SK-N-SH (cell line): ENCODE results near the gene CPN2. TPM values are rescaled to one million over a fixed set of nuclear protein-coding genes. Genes with fewer than 3 reads are reported as not detected.

Experiments used
- CTCF ChIA-PET: fragments of 300-600, 350-600 bp; formaldehyde crosslinking; extraction: SDS; loops from one replicate; lab custom pipeline; 2021; lab: Yijun Ruan, JAX
- POLR2A ChIA-PET: fragments of 350-600 bp; sonication (Branson Sonifier 250); formaldehyde crosslinking; extraction: SDS; loops from one replicate; lab custom pipeline; 2020; ENCODE audit warnings: antibody characterized with exemption, inconsistent platforms; lab: Yijun Ruan, JAX
- DNase-seq: peaks from one replicate; pipeline ENCODE4 v3.0.0; 2012
- H2AFZ ChIP-seq: fragments of 200-600 bp; sonication (generic); 2 replicates; pipeline ENCODE4 v1.8.1; 2016; ENCODE audit warnings: antibody characterized with exemption, mild to moderate bottlenecking, low read depth
- H3F3A ChIP-seq: fragments of 200-600 bp; sonication (generic); replicated peaks from 2 replicates; pipeline ENCODE3; 2016; ENCODE audit warnings: antibody characterized with exemption, mild to moderate bottlenecking; ENCODE audit not compliant: insufficient read depth
- H3K27ac ChIP-seq, 2 experiments: fragments of 200-500 bp in 1 of 2; fragments of 200-600 bp in 1 of 2; sonication (Bioruptor generic) in 1 of 2; sonication (generic), shearing (Covaris generic) in 1 of 2; 2 replicates each; pipeline versions ENCODE4 v1.5.1 to v1.6.1; 2014 to 2016; ENCODE audit warnings: low read depth in 2 of 2, inconsistent platforms in 1 of 2, low read length in 1 of 2, mild to moderate bottlenecking in 1 of 2, mixed read lengths in 1 of 2
- H3K27me3 ChIP-seq: fragments of 200-600 bp; sonication (generic), shearing (Covaris generic); 2 replicates; pipeline ENCODE4 v1.6.1; 2016; ENCODE audit warnings: mixed run types; ENCODE audit not compliant: insufficient read depth
- H3K36me3 ChIP-seq, 2 experiments: fragments of 200-500 bp in 1 of 2; fragments of 200-600 bp in 1 of 2; sonication (Bioruptor generic) in 1 of 2; sonication (generic) in 1 of 2; replicated peaks in 1 of 2; 2 replicates each; pipeline versions ENCODE3 to v1.5.1; 2014 to 2016; ENCODE audit warnings: low read length in 1 of 2, mild to moderate bottlenecking in 1 of 2; ENCODE audit not compliant: insufficient read depth in 2 of 2, control insufficient read depth in 1 of 2
- H3K4me1 ChIP-seq, 2 experiments: fragments of 200-500 bp in 1 of 2; fragments of 200-600 bp in 1 of 2; sonication (Bioruptor generic) in 1 of 2; sonication (generic), shearing (Covaris generic) in 1 of 2; 2 replicates each; pipeline versions ENCODE4 v1.5.1 to v1.6.1; 2014 to 2016; ENCODE audit warnings: low read depth in 1 of 2, low read length in 1 of 2, mixed run types in 1 of 2; ENCODE audit not compliant: insufficient read depth in 2 of 2, control insufficient read depth in 1 of 2
- H3K4me2 ChIP-seq: fragments of 200-600 bp; sonication (generic), shearing (Covaris generic); 2 replicates; pipeline ENCODE4 v1.6.1; 2017; ENCODE audit warnings: mixed run types
- H3K4me3 ChIP-seq, 2 experiments: fragments of 200-500 bp in 1 of 2; fragments of 200-600 bp in 1 of 2; sonication (Bioruptor generic) in 1 of 2; sonication (generic), shearing (Covaris generic) in 1 of 2; 2 replicates each; pipeline versions ENCODE4 v1.5.1 to v1.8.1; 2014 to 2016; ENCODE audit warnings: low read depth in 2 of 2, inconsistent platforms in 1 of 2, low read length in 1 of 2, mild to moderate bottlenecking in 1 of 2, mixed read lengths in 1 of 2, moderate library complexity in 1 of 2
- H3K79me2 ChIP-seq: fragments of 200-600 bp; sonication (generic); 2 replicates; pipeline ENCODE4 v1.8.1; 2017; ENCODE audit warnings: mild to moderate bottlenecking; ENCODE audit not compliant: insufficient read depth
- H3K9ac ChIP-seq: fragments of 200-600 bp; sonication (generic); 2 replicates; pipeline ENCODE4 v1.6.1; 2017; ENCODE audit warnings: mixed run types
- H3K9me2 ChIP-seq: fragments of 200-600 bp; sonication (generic); 2 replicates; pipeline ENCODE4 v1.6.1; 2017; ENCODE audit warnings: mixed run types
- H3K9me3 ChIP-seq: fragments of 200-600 bp; sonication (generic); 2 replicates; pipeline ENCODE4 v1.6.1; 2017; ENCODE audit warnings: mixed run types, mild to moderate bottlenecking, moderate library complexity
- H4K20me1 ChIP-seq: fragments of 200-600 bp; sonication (generic); 2 replicates; pipeline ENCODE4 v1.6.1; 2017; ENCODE audit warnings: mild to moderate bottlenecking, mixed run types; ENCODE audit not compliant: insufficient read depth
- CHD2 ChIP-seq: fragments of 150-350 bp; IDR thresholded peaks from 2 replicates; pipeline ENCODE4 v1.6.1; 2018; ENCODE audit warnings: low read length; ENCODE audit not compliant: partially characterized antibody
- EZH2phosphoT487 ChIP-seq: fragments of 200-600 bp; sonication (generic); IDR thresholded peaks from 2 replicates; pipeline ENCODE4 v1.6.1; 2017; ENCODE audit warnings: low read depth, mixed run types, mild to moderate bottlenecking, antibody characterized with exemption, moderate library complexity, borderline replicate concordance
- FOXM1 ChIP-seq: IDR thresholded peaks from 2 replicates; pipeline ENCODE4 v1.4.0; 2012; ENCODE audit warnings: low read depth, mild to moderate bottlenecking
- GABPA ChIP-seq: IDR thresholded peaks from 2 replicates; pipeline ENCODE4 v1.4.0; 2012; ENCODE audit warnings: low read depth, mild to moderate bottlenecking
- GATA2 ChIP-seq: sonication (generic); formaldehyde crosslinking; IDR thresholded peaks from 2 replicates; pipeline ENCODE4 v1.5.0; 2020; ENCODE audit warnings: mild to moderate bottlenecking, missing genetic modification reagents
- NFIC ChIP-seq: IDR thresholded peaks from 2 replicates; pipeline ENCODE4 v1.4.0; 2012; ENCODE audit warnings: borderline replicate concordance
- NRF1 ChIP-seq: IDR thresholded peaks from 2 replicates; pipeline ENCODE4 v1.6.1; 2012; ENCODE audit warnings: low read depth, mild to moderate bottlenecking, low read length
- RCOR1 ChIP-seq: fragments of 150-350 bp; IDR thresholded peaks from 2 replicates; pipeline ENCODE4 v1.6.1; 2017; ENCODE audit warnings: antibody characterized with exemption, low read length
- RXRA ChIP-seq: IDR thresholded peaks from 2 replicates; pipeline ENCODE4 v1.4.0; 2012; ENCODE audit warnings: low read depth, mild to moderate bottlenecking, borderline replicate concordance
- TCF12 ChIP-seq: IDR thresholded peaks from 2 replicates; pipeline ENCODE4 v1.4.0; 2012
- WGBS: methylation state at CpG from one replicate; pipeline ENCODE4 v1.1.6; 2017; ENCODE audit warnings: low lambda C conversion rate; 5-methylcytosine and 5-hydroxymethylcytosine counted together
- polyA plus RNA-seq, 3 experiments: library from polyadenylated mRNA; depleted of rRNA; stranded (reverse); fragments of >200 nt; gene quantifications; 2 replicates each; pipeline ENCODE4 v1.2.3, GENCODE V29; 2012
- TF ChIP-seq, protein P1 (sequence below): IDR thresholded peaks from 2 replicates; pipeline ENCODE4 v1.4.0; 2012; ENCODE audit warnings: low read depth, borderline replicate concordance
- TF ChIP-seq, protein P2 (sequence below): IDR thresholded peaks from 2 replicates; pipeline ENCODE4 v1.6.1; 2012; ENCODE audit warnings: mild to moderate bottlenecking, low read depth, low read length, moderate library complexity

The CPN2 gene
- polyA plus RNA-seq, 1 of the 3 experiments (the other 2 are of a cell fraction) = not detected

DNA sequence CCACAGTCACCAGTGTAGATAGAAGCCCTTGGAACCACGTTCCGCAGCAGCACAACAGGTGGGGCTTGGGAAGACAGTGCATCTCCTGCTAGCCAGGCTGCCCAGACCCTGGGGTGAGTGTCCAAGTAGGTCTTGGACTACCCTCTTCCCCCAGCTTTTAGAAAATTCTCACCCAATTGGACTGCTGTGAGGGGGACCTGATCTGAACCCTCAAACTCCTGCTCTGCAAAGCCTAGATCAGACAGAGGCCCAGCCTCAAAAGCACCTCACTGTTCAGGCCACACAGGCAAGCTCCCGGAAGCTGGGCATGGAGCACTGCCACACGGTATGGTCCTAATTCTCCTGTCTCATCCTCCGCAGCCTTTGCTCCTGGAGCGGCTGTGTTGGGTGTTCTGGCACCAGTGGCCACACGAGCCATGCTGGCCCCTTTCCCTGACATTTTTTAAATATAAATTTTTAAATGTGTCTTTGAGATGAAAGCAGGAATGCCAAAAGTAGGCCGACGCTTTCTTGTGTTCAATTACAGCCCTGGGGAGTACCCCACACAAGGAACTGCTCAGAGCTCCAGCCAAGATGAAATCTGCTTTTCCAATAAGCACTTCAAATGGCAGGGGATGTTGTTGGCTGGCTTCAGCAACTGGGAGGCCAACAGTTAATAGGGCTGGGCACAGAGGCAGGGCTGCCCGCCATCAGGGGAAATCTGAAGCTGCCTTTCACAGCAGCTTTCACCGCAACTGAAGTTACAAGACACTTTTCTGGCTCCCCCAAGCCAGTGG lies 40.9 kb downstream of the CPN2 start:
- no peak overlapping the region for H2AFZ ChIP-seq
- WGBS = 91% methylated on average over 11 of the region's 11 CpGs
- H3K27ac ChIP-seq = no peak overlapping the region
- no peak for DNase-seq
- TF ChIP-seq TCF12 = no peak
- TF ChIP-seq GABPA = no peak
- TF ChIP-seq, protein P1, sequence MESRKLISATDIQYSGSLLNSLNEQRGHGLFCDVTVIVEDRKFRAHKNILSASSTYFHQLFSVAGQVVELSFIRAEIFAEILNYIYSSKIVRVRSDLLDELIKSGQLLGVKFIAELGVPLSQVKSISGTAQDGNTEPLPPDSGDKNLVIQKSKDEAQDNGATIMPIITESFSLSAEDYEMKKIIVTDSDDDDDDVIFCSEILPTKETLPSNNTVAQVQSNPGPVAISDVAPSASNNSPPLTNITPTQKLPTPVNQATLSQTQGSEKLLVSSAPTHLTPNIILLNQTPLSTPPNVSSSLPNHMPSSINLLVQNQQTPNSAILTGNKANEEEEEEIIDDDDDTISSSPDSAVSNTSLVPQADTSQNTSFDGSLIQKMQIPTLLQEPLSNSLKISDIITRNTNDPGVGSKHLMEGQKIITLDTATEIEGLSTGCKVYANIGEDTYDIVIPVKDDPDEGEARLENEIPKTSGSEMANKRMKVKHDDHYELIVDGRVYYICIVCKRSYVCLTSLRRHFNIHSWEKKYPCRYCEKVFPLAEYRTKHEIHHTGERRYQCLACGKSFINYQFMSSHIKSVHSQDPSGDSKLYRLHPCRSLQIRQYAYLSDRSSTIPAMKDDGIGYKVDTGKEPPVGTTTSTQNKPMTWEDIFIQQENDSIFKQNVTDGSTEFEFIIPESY = no peak
- TF ChIP-seq RCOR1 = no peak
- no peak for TF ChIP-seq NFIC
- no peak for TF ChIP-seq GATA2 (CRISPR knock-in tag)
- TF ChIP-seq NRF1 = no peak
- no peak for TF ChIP-seq EZH2phosphoT487
- TF ChIP-seq RXRA = no peak
- TF ChIP-seq, protein P2, sequence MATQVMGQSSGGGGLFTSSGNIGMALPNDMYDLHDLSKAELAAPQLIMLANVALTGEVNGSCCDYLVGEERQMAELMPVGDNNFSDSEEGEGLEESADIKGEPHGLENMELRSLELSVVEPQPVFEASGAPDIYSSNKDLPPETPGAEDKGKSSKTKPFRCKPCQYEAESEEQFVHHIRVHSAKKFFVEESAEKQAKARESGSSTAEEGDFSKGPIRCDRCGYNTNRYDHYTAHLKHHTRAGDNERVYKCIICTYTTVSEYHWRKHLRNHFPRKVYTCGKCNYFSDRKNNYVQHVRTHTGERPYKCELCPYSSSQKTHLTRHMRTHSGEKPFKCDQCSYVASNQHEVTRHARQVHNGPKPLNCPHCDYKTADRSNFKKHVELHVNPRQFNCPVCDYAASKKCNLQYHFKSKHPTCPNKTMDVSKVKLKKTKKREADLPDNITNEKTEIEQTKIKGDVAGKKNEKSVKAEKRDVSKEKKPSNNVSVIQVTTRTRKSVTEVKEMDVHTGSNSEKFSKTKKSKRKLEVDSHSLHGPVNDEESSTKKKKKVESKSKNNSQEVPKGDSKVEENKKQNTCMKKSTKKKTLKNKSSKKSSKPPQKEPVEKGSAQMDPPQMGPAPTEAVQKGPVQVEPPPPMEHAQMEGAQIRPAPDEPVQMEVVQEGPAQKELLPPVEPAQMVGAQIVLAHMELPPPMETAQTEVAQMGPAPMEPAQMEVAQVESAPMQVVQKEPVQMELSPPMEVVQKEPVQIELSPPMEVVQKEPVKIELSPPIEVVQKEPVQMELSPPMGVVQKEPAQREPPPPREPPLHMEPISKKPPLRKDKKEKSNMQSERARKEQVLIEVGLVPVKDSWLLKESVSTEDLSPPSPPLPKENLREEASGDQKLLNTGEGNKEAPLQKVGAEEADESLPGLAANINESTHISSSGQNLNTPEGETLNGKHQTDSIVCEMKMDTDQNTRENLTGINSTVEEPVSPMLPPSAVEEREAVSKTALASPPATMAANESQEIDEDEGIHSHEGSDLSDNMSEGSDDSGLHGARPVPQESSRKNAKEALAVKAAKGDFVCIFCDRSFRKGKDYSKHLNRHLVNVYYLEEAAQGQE = no peak
- no peak for TF ChIP-seq FOXM1
- no peak for TF ChIP-seq CHD2
- TF ChIP-seq, all 33 proteins: peak for 0
- Histone ChIP-seq H3K4me3 (no peak overlapping the region), H3K27me3 (peaks cover 39% of the 10 kb centered on the region), H3F3A (peaks cover 3% of the 10 kb centered on the region), H3K9me2 (no peaks in the 10 kb centered on the region), H3K4me1 (peaks cover 8 to 45% of the 10 kb centered on the region in 2 experiments; a peak in 3 of 4 replicates), H3K9ac (no peak overlapping the region), H3K79me2 (no peaks in the 10 kb centered on the region), H3K9me3 (no peaks in the 10 kb centered on the region), H4K20me1 (no peaks in the 10 kb centered on the region), H3K4me2 (no peak overlapping the region), H3K36me3 (no peaks in the 10 kb centered on the region)
- ChIA-PET POLR2A (no interaction called here), CTCF (interaction anchor here (0.9 to 4.1 kb wide), 8 partner anchors 16 to 529 kb away, joined by 3 to 18 read pairs (median 3); partner anchors contain the start of gene HES1)
